Liver (tissue), 9 donors: ENCODE data around the gene TTC28. TPM values are rescaled to one million over a fixed set of nuclear protein-coding genes. Genes with fewer than 3 reads are reported as not detected.

Experiments used
- DNase-seq: peaks from one replicate; pipeline ENCODE4 v3.0.0-alpha.2; 2017; ENCODE audit warnings: low spot score
- H3K27ac ChIP-seq, 2 donors: one replicate each; pipeline ENCODE4 v1.7.0; 2013; ENCODE audit warnings: inconsistent platforms in 2 of 2, low read length in 2 of 2, control low read depth in 1 of 2, low read depth in 1 of 2, mild to moderate bottlenecking in 1 of 2
- H3K27me3 ChIP-seq, 4 donors: one replicate each; pipeline versions ENCODE4 v1.6.1 to v1.7.0; 2013; ENCODE audit warnings: low read length in 3 of 4, inconsistent platforms in 1 of 4, mild to moderate bottlenecking in 1 of 4, moderate library complexity in 1 of 4; ENCODE audit not compliant: control insufficient read depth in 4 of 4, insufficient read depth in 4 of 4
- H3K36me3 ChIP-seq, 4 donors: one replicate each; pipeline versions ENCODE4 v1.6.1 to v1.7.0; 2013; ENCODE audit warnings: low read length in 3 of 4, mild to moderate bottlenecking in 3 of 4, low read depth in 1 of 4, moderate library complexity in 1 of 4; ENCODE audit not compliant: control insufficient read depth in 4 of 4, insufficient read depth in 3 of 4
- H3K4me1 ChIP-seq, 4 donors: one replicate each; pipeline versions ENCODE4 v1.6.1 to v1.7.0; 2013; ENCODE audit warnings: low read length in 3 of 4, mild to moderate bottlenecking in 3 of 4, moderate library complexity in 1 of 4; ENCODE audit not compliant: control insufficient read depth in 4 of 4, insufficient read depth in 4 of 4
- H3K4me3 ChIP-seq, 3 donors: one replicate each; pipeline versions ENCODE4 v1.6.1 to v1.7.0; 2013; ENCODE audit warnings: low read length in 3 of 3, control low read depth in 1 of 3, low read depth in 1 of 3, mild to moderate bottlenecking in 1 of 3
- H3K9ac ChIP-seq, 2 donors: one replicate each; pipeline ENCODE4 v1.7.0; 2013; ENCODE audit warnings: low read length in 2 of 2, mild to moderate bottlenecking in 2 of 2, moderate library complexity in 2 of 2, control low read depth in 1 of 2, low read depth in 1 of 2
- H3K9me3 ChIP-seq, 4 donors: one replicate each; pipeline versions ENCODE4 v1.6.1 to v1.7.0; 2013; ENCODE audit warnings: low read length in 3 of 4; ENCODE audit not compliant: control insufficient read depth in 4 of 4
- EGR1 ChIP-seq, 2 donors: IDR thresholded peaks; 2 replicates each; pipeline ENCODE4 v1.6.1; 2016 to 2018; ENCODE audit warnings: antibody characterized with exemption in 2 of 2, low read depth in 2 of 2
- FOXA1 ChIP-seq: IDR thresholded peaks from 2 replicates; pipeline ENCODE4 v1.6.1; 2016; ENCODE audit warnings: antibody characterized with exemption
- FOXA2 ChIP-seq: IDR thresholded peaks from 2 replicates; pipeline ENCODE4 v1.6.1; 2016; ENCODE audit warnings: antibody characterized with exemption
- GABPA ChIP-seq, 2 donors: IDR thresholded peaks in 1 of 2; conservative IDR thresholded peaks in 1 of 2; 2 replicates each; pipeline ENCODE4 v1.6.1; 2016; ENCODE audit warnings: antibody characterized with exemption in 2 of 2, mild to moderate bottlenecking in 1 of 2, moderate library complexity in 1 of 2
- HNF4A ChIP-seq, 2 donors: conservative IDR thresholded peaks; 2 replicates each; pipeline ENCODE4 v1.6.1; 2016; ENCODE audit warnings: antibody characterized with exemption in 2 of 2, mild to moderate bottlenecking in 2 of 2
- HNF4G ChIP-seq: IDR thresholded peaks from 2 replicates; pipeline ENCODE4 v1.6.1; 2016; ENCODE audit warnings: antibody characterized with exemption
- JUND ChIP-seq, 2 donors: IDR thresholded peaks; 2 replicates each; pipeline ENCODE4 v1.6.1; 2016; ENCODE audit warnings: antibody characterized with exemption in 2 of 2
- NR2F2 ChIP-seq: IDR thresholded peaks from 2 replicates; pipeline ENCODE4 v1.6.1; 2016; ENCODE audit warnings: antibody characterized with exemption
- RAD21 ChIP-seq, 2 donors: IDR thresholded peaks; 2 replicates each; pipeline ENCODE4 v1.6.1; 2016; ENCODE audit warnings: antibody characterized with exemption in 2 of 2, mild to moderate bottlenecking in 2 of 2
- REST ChIP-seq: IDR thresholded peaks from 2 replicates; pipeline ENCODE4 v1.6.1; 2016; ENCODE audit warnings: antibody characterized with exemption, mild to moderate bottlenecking
- RXRA ChIP-seq, 2 donors: IDR thresholded peaks; 2 replicates each; pipeline ENCODE4 v1.6.1; 2017 to 2018; ENCODE audit warnings: antibody characterized with exemption in 2 of 2, mild to moderate bottlenecking in 1 of 2
- SP1 ChIP-seq: IDR thresholded peaks from 2 replicates; pipeline ENCODE4 v1.6.1; 2018; ENCODE audit warnings: antibody characterized with exemption, mild to moderate bottlenecking
- TAF1 ChIP-seq: conservative IDR thresholded peaks from 2 replicates; pipeline ENCODE4 v1.6.1; 2016; ENCODE audit warnings: antibody characterized with exemption, mild to moderate bottlenecking
- YY1 ChIP-seq: IDR thresholded peaks from 2 replicates; pipeline ENCODE4 v1.6.1; 2016; ENCODE audit warnings: antibody characterized with exemption, mild to moderate bottlenecking
- WGBS: extraction: QIAGEN DNeasy Blood & Tissue Kit; methylation state at CpG from one replicate; pipeline ENCODE4 v1.1.7; 2013; 5-methylcytosine and 5-hydroxymethylcytosine counted together
- polyA plus RNA-seq, 2 donors: library from polyadenylated mRNA; stranded (reverse) in 1 of 2; unstranded in 1 of 2; fragments of 200-250 nt in 1 of 2; fragments of >200 nt in 1 of 2; fragmentation: Nextera tagmentation in 1 of 2; extraction: Ambion mirVana in 1 of 2; gene quantifications; one replicate each; pipeline versions ENCODE4 v1.2.1 to v1.2.3, GENCODE V29; 2013 to 2015
- total RNA-seq, 2 donors: library from RNA; depleted of rRNA; stranded (reverse); fragments of >200 nt; gene quantifications; one replicate each; pipeline ENCODE4 v1.2.3, GENCODE V29; 2014
- TF ChIP-seq, protein P1 (sequence below): IDR thresholded peaks from 2 replicates; pipeline ENCODE4 v1.6.1; 2016; ENCODE audit warnings: antibody characterized with exemption
- TF ChIP-seq, protein P2 (sequence below): fragments of 150-350 bp; IDR thresholded peaks from 2 replicates; pipeline ENCODE4 v1.5.1; 2017; ENCODE audit warnings: improper control_type of control experiment, low read depth, low read length; ENCODE audit not compliant: missing input control
- TF ChIP-seq, protein P3 (sequence below): IDR thresholded peaks from 2 replicates; pipeline ENCODE4 v1.6.1; 2016; ENCODE audit warnings: antibody characterized with exemption
- TF ChIP-seq, protein P4 (sequence below): IDR thresholded peaks from 2 replicates; pipeline ENCODE4 v1.6.1; 2016; ENCODE audit warnings: antibody characterized with exemption
- donor health status: healthy.
- donor health status: healthy.
- donor health status: healthy.
- donor health status: healthy.
- donor health status: healthy.

The TTC28 gene
- total and polyA plus RNA-seq, 4 donors: 4.2 to 19.4 (median 5.9) TPM

- H3K4me3 ChIP-seq: no peak overlapping the region
- peaks cover 5 to 26% (median 17%) of the 10 kb centered on the region in 4 donors for H3K4me1 ChIP-seq
- H3K9me3 ChIP-seq: no peaks in the 10 kb centered on the region
- H3K27me3 ChIP-seq: no peaks in the 10 kb centered on the region
- H3K27ac ChIP-seq: peak overlapping the region; percentile 34 to 66
- H3K36me3 ChIP-seq: no peaks in the 10 kb centered on the region
- no peak for DNase-seq
- peak overlapping the region in 1 of 2 donors; percentile 65 for H3K9ac ChIP-seq
- 41% methylated on average over 3 of the region's 3 CpGs for WGBS
- TF ChIP-seq FOXA2 (peak; percentile 73), HNF4A (conservative IDR thresholded peaks at IDR 0.05) (peak; percentile 76 to 78), JUND (IDR thresholded peaks at IDR 0.05) (peak; percentile 70 to 91), NR2F2 (peak; percentile 17), GABPA (IDR thresholded peaks at IDR 0.05 in 1 of 2, conservative IDR thresholded peaks at IDR 0.05 in 1 of 2) (peak in 1 of 2 donors; percentile 27), SP1 (peak; percentile 74), REST (peak; percentile 66), TAF1 (no peak), EGR1 (IDR thresholded peaks at IDR 0.05; ENCODE audit: low read depth in 2 of 2) (peak; percentile 21 to 80), HNF4G (peak; percentile 50), YY1 (peak; percentile 59), FOXA1 (peak; percentile 46), RAD21 (IDR thresholded peaks at IDR 0.05) (peak; percentile 37 to 43), RXRA (IDR thresholded peaks at IDR 0.05) (peak; percentile 65 to 83)
- TF ChIP-seq, protein P1, sequence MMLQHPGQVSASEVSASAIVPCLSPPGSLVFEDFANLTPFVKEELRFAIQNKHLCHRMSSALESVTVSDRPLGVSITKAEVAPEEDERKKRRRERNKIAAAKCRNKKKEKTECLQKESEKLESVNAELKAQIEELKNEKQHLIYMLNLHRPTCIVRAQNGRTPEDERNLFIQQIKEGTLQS: no peak
- TF ChIP-seq, protein P2, sequence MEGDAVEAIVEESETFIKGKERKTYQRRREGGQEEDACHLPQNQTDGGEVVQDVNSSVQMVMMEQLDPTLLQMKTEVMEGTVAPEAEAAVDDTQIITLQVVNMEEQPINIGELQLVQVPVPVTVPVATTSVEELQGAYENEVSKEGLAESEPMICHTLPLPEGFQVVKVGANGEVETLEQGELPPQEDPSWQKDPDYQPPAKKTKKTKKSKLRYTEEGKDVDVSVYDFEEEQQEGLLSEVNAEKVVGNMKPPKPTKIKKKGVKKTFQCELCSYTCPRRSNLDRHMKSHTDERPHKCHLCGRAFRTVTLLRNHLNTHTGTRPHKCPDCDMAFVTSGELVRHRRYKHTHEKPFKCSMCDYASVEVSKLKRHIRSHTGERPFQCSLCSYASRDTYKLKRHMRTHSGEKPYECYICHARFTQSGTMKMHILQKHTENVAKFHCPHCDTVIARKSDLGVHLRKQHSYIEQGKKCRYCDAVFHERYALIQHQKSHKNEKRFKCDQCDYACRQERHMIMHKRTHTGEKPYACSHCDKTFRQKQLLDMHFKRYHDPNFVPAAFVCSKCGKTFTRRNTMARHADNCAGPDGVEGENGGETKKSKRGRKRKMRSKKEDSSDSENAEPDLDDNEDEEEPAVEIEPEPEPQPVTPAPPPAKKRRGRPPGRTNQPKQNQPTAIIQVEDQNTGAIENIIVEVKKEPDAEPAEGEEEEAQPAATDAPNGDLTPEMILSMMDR: no peak
- TF ChIP-seq, protein P3, sequence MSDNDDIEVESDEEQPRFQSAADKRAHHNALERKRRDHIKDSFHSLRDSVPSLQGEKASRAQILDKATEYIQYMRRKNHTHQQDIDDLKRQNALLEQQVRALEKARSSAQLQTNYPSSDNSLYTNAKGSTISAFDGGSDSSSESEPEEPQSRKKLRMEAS: peak; percentile 46
- TF ChIP-seq, protein P4, sequence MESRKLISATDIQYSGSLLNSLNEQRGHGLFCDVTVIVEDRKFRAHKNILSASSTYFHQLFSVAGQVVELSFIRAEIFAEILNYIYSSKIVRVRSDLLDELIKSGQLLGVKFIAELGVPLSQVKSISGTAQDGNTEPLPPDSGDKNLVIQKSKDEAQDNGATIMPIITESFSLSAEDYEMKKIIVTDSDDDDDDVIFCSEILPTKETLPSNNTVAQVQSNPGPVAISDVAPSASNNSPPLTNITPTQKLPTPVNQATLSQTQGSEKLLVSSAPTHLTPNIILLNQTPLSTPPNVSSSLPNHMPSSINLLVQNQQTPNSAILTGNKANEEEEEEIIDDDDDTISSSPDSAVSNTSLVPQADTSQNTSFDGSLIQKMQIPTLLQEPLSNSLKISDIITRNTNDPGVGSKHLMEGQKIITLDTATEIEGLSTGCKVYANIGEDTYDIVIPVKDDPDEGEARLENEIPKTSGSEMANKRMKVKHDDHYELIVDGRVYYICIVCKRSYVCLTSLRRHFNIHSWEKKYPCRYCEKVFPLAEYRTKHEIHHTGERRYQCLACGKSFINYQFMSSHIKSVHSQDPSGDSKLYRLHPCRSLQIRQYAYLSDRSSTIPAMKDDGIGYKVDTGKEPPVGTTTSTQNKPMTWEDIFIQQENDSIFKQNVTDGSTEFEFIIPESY: peak; percentile 64
Measured at GRCh38 chr22:27949421-27949820, 730.2 kb downstream of the TTC28 start.
